Hepatocyte (in vitro differentiated cells): Measurements from ENCODE around the gene RMC1. TPM values are rescaled to one million over a fixed set of nuclear protein-coding genes. Genes with fewer than 3 reads are reported as not detected.
A peak's percentile ranks its signal among the peaks of the same experiment; 100 is the strongest.
"Not testable (repeated sequence)": the region's sequence is repeated elsewhere in the genome, so short reads cannot be mapped to it uniquely, and the experiment has no call there.

Experiments used
- DNase-seq: peaks from one replicate; pipeline ENCODE4 v3.0.0-alpha.2; 2016; ENCODE audit warnings: low spot score
- H2AFZ ChIP-seq: fragments of 200-600 bp; sonication (generic); 2 replicates; pipeline ENCODE4 v1.6.0; 2016; ENCODE audit warnings: antibody characterized with exemption, mild to moderate bottlenecking
- H3K27ac ChIP-seq: fragments of 200-600 bp; sonication (generic); 2 replicates; pipeline ENCODE4 v1.5.1; 2016; ENCODE audit warnings: mild to moderate bottlenecking
- H3K27me3 ChIP-seq: fragments of 200-600 bp; sonication (generic); 2 replicates; pipeline ENCODE4 v1.6.1; 2016
- H3K36me3 ChIP-seq: fragments of 200-600 bp; sonication (generic); replicated peaks from 2 replicates; pipeline ENCODE4 v1.5.1; 2016; ENCODE audit warnings: low read depth; ENCODE audit not compliant: insufficient read depth
- H3K4me1 ChIP-seq: fragments of 200-600 bp; sonication (generic); 2 replicates; pipeline ENCODE4 v1.5.1; 2016; ENCODE audit warnings: mild to moderate bottlenecking, moderate library complexity; ENCODE audit not compliant: insufficient read depth
- H3K4me2 ChIP-seq: fragments of 200-600 bp; sonication (generic); 2 replicates; pipeline ENCODE4 v1.6.0; 2016
- H3K4me3 ChIP-seq: fragments of 200-600 bp; sonication (generic); 2 replicates; pipeline ENCODE4 v1.5.1; 2016; ENCODE audit warnings: mild to moderate bottlenecking
- H3K79me2 ChIP-seq: fragments of 200-600 bp; sonication (generic); 2 replicates; pipeline ENCODE4 v1.6.0; 2017; ENCODE audit warnings: mild to moderate bottlenecking
- H3K9me2 ChIP-seq: fragments of 200-600 bp; sonication (generic); replicated peaks from 2 replicates; pipeline ENCODE4 v1.6.0; 2017; ENCODE audit warnings: mild to moderate bottlenecking; ENCODE audit not compliant: insufficient read depth
- H3K9me3 ChIP-seq: fragments of 200-600 bp; sonication (generic); 2 replicates; pipeline ENCODE4 v1.5.1; 2016; ENCODE audit warnings: low read depth, mild to moderate bottlenecking
- H4K20me1 ChIP-seq: fragments of 200-600 bp; sonication (generic); 2 replicates; pipeline ENCODE4 v1.6.0; 2016; ENCODE audit warnings: mild to moderate bottlenecking; ENCODE audit not compliant: insufficient read depth, poor library complexity, severe bottlenecking
- CTCF ChIP-seq: fragments of 200-600 bp; sonication (generic); IDR thresholded peaks from 2 replicates; pipeline ENCODE4 v1.5.1; 2016; ENCODE audit warnings: antibody characterized with exemption, mild to moderate bottlenecking; ENCODE audit not compliant: poor library complexity
- EZH2 ChIP-seq: fragments of 200-600 bp; sonication (generic); IDR thresholded peaks from 2 replicates; pipeline ENCODE4 v1.6.1; 2016; ENCODE audit warnings: antibody characterized with exemption, mild to moderate bottlenecking, borderline replicate concordance
- EZH2phosphoT487 ChIP-seq: fragments of 200-600 bp; sonication (generic); IDR thresholded peaks from one replicate; pipeline ENCODE4 v1.6.1; 2018; ENCODE audit warnings: antibody characterized with exemption, mild to moderate bottlenecking, low read depth, moderate library complexity; ENCODE audit not compliant: unreplicated experiment, severe bottlenecking
- WGBS: methylation state at CpG from one replicate; pipeline ENCODE4 v1.1.6; 2016; ENCODE audit warnings: low lambda C conversion rate; ENCODE audit errors: missing lambda C conversion rate; 5-methylcytosine and 5-hydroxymethylcytosine counted together
- polyA plus RNA-seq: library from polyadenylated mRNA; unstranded; fragments of >200 nt; fragmentation: Nextera tagmentation; extraction: Ambion mirVana; gene quantifications from 2 replicates; pipeline ENCODE4 v1.2.1, GENCODE V29; 2016
- total RNA-seq: library from RNA; depleted of rRNA; stranded (reverse); fragments of >200 nt; gene quantifications from 2 replicates; pipeline ENCODE4 v1.2.3, GENCODE V29; 2014

Gene RMC1
- total and polyA plus RNA-seq, 2 experiments from 2014 or later, result 26.6 to 37.1 TPM

GRCh38 chr18:23574611-23575308 is 71.4 kb downstream of the RMC1 start:
- TF ChIP-seq CTCF, result no peak
- Histone ChIP-seq H3K27me3 (no peaks in the 10 kb centered on the region), H3K9me2 (no peaks in the 10 kb centered on the region), H3K4me3 (no peak overlapping the region), H3K4me1 (peaks cover 34% of the 10 kb centered on the region), H2AFZ (no peak overlapping the region), H3K27ac (peak overlapping the region; percentile 64), H3K4me2 (peak overlapping the region; percentile 31), H3K79me2 (peaks cover 67% of the 10 kb centered on the region), H4K20me1 (peaks cover 17% of the 10 kb centered on the region), H3K36me3 (no peaks in the 10 kb centered on the region), H3K9me3 (no peaks in the 10 kb centered on the region)
- 53% methylated on average over 5 of the region's 5 CpGs for WGBS
- no peak for DNase-seq

- WGBS, result 83% methylated on average over 7 of the region's 7 CpGs
- TF ChIP-seq EZH2 (no peak), CTCF (no peak), EZH2phosphoT487 (no peak)
Observed at GRCh38 chr18:23575309-23575651, 72.0 kb downstream of the RMC1 start.

GRCh38 chr18:23577521-23577920 is 74.2 kb downstream of the RMC1 start:
- H3K27me3 ChIP-seq, H3K9me3 ChIP-seq, H3K27ac ChIP-seq, H2AFZ ChIP-seq, H3K4me3 ChIP-seq, DNase-seq, H3K9me2 ChIP-seq, H3K36me3 ChIP-seq, H3K4me2 ChIP-seq: not testable (repeated sequence)
- H3K4me1 ChIP-seq, result peaks cover 29% of the 10 kb centered on the region
- 99% methylated on average over 10 of the region's 24 CpGs for WGBS
- H3K79me2 ChIP-seq, result peaks cover 81% of the 10 kb centered on the region
- peaks cover 35% of the 10 kb centered on the region for H4K20me1 ChIP-seq

More at GRCh38 chr18:23575309-23575651, 72.0 kb downstream of the RMC1 start:
- Histone ChIP-seq H3K4me2 (no peak overlapping the region), H3K9me3 (no peaks in the 10 kb centered on the region), H3K4me3 (no peak overlapping the region), H2AFZ (no peak overlapping the region), H3K27ac (peak overlapping the region; percentile 64), H3K36me3 (no peaks in the 10 kb centered on the region), H3K9me2 (no peaks in the 10 kb centered on the region), H4K20me1 (peaks cover 19% of the 10 kb centered on the region), H3K27me3 (no peaks in the 10 kb centered on the region), H3K4me1 (peaks cover 29% of the 10 kb centered on the region), H3K79me2 (peaks cover 72% of the 10 kb centered on the region)
- no peak for DNase-seq

GRCh38 chr18:23578067-23578701 is 74.9 kb downstream of the RMC1 start:
- Histone ChIP-seq H3K27me3 (no peaks in the 10 kb centered on the region), H3K9me2 (no peaks in the 10 kb centered on the region), H3K9me3 (no peaks in the 10 kb centered on the region), H2AFZ (no peak overlapping the region), H3K27ac (no peak overlapping the region), H3K79me2 (peaks cover 82% of the 10 kb centered on the region), H3K4me2 (no peak overlapping the region), H3K4me1 (peaks cover 30% of the 10 kb centered on the region), H4K20me1 (peaks cover 37% of the 10 kb centered on the region), H3K4me3 (no peak overlapping the region), H3K36me3 (no peaks in the 10 kb centered on the region)
- WGBS, result 96% methylated on average over 6 of the region's 6 CpGs
- DNase-seq, result no peak
- TF ChIP-seq EZH2phosphoT487, result no peak
- TF ChIP-seq CTCF, result no peak
- TF ChIP-seq EZH2, result no peak
